ENCODE results near the gene ALG10B.

Gene ALG10B

GRCh38 chr12:38374751-38375150 lies 58.2 kb downstream of the ALG10B start:
- no peak for DNase-seq (ENCODE audit: low read depth in 4 of 4, low spot score in 1 of 4)

Measured in stimulated activated CD4-positive, alpha-beta T cell treated with anti-CD3 and anti-CD28 coated beads, Interleukin-1b, Interleukin-23, amount 100 ng/mL, for 24 hours (primary cell).